ENCODE measurements around the gene HK3.

- no peak for TF ChIP-seq CTCF (IDR thresholded peaks at IDR 0.05)
- no peak for TF ChIP-seq POLR2A (IDR thresholded peaks at IDR 0.05)
- TF ChIP-seq EP300 (IDR thresholded peaks at IDR 0.05; ENCODE audit: low read depth): no peak
- no peak for TF ChIP-seq POLR2AphosphoS5 (IDR thresholded peaks at IDR 0.05)
These were observed 51.3 kb downstream of the HK3 start for GRCh38 chr5:176847726-176848290.

All from transverse colon (tissue), 4 donors.